ENCODE data around the gene GSTCD. TPM values are rescaled to one million over a fixed set of nuclear protein-coding genes. Genes with fewer than 3 reads are reported as not detected.

GSTCD gene
- total RNA-seq, 1 experiment from 2014 or later, result 21.7 TPM

- ATAC-seq (no peak), DNase-seq (ENCODE audit: low spot score) (no peak)
- Mint-ChIP-seq H3K4me1 (no peaks in the 10 kb centered on the region), H3K4me3 (no peak overlapping the region), H3K9me3 (no peaks in the 10 kb centered on the region; the same call in 1 of the 2 replicates), H3K27me3 (ENCODE audit: low read depth) (no peaks in the 10 kb centered on the region; the same call in 1 of the 2 replicates), H3K27ac (no peak overlapping the region), H3K36me3 (0 out of 2 replicates have a peak, but pooled peaks cover 3% of the 10 kb centered on the region)
- POLR2A ChIA-PET, result no interaction called here
- CTCF ChIA-PET, result no interaction called here
- TF ChIP-seq ZNF532 (CRISPR knock-in tag; IDR thresholded peaks at IDR 0.05; ENCODE audit: borderline replicate concordance), result no peak
Observed at GRCh38 chr4:105780176-105780575, 71.6 kb downstream of the GSTCD start.

DNA sequence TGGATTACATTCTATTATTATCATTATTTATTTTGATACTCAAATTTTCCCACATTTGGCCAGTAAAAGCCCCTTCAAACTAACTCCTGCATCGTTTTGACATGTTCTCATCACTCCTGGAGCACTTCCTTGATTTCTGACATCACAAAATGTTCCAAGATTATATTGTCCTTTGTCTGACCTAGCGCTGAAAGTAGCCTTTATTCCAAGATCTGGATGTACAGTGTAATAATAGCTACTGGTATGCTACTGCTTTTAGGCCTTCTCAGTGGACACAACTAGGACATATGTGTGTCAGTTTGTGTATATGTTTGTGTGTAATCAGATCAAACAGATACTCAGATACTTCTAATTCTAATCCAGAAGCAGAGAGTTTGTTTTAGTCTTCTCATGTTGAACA, 76.2 kb downstream of the GSTCD start:
- H3K9me3 Mint-ChIP-seq, result no peaks in the 10 kb centered on the region
- ATAC-seq (no peak), DNase-seq (ENCODE audit: low spot score) (no peak)
- H3K4me3 Mint-ChIP-seq, result no peak overlapping the region
- no peaks in the 10 kb centered on the region for H3K4me1 Mint-ChIP-seq
- POLR2A ChIA-PET, result no interaction called here
- no peak overlapping the region for H3K27ac Mint-ChIP-seq
- H3K36me3 Mint-ChIP-seq, result no peaks in the 10 kb centered on the region
- H3K27me3 Mint-ChIP-seq (ENCODE audit: low read depth), result no peaks in the 10 kb centered on the region
- TF ChIP-seq, protein P1, sequence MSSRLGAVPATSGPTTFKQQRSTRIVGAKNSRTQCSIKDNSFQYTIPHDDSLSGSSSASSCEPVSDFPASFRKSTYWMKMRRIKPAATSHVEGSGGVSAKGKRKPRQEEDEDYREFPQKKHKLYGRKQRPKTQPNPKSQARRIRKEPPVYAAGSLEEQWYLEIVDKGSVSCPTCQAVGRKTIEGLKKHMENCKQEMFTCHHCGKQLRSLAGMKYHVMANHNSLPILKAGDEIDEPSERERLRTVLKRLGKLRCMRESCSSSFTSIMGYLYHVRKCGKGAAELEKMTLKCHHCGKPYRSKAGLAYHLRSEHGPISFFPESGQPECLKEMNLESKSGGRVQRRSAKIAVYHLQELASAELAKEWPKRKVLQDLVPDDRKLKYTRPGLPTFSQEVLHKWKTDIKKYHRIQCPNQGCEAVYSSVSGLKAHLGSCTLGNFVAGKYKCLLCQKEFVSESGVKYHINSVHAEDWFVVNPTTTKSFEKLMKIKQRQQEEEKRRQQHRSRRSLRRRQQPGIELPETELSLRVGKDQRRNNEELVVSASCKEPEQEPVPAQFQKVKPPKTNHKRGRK (CRISPR knock-in tag; IDR thresholded peaks at IDR 0.05; ENCODE audit: borderline replicate concordance), result no peak
- TF ChIP-seq MYBL2 (CRISPR knock-in tag; IDR thresholded peaks at IDR 0.05), result no peak
- TF ChIP-seq ARID4B (CRISPR knock-in tag; IDR thresholded peaks at IDR 0.05; ENCODE audit: borderline replicate concordance), result no peak
- TF ChIP-seq OVOL2 (CRISPR knock-in tag; IDR thresholded peaks at IDR 0.05; ENCODE audit: borderline replicate concordance), result no peak
- TF ChIP-seq ZNF138 (CRISPR knock-in tag; conservative IDR thresholded peaks at IDR 0.05), result no peak
- no peak for TF ChIP-seq KAT7 (CRISPR knock-in tag; IDR thresholded peaks at IDR 0.05; ENCODE audit: borderline replicate concordance)
- TF ChIP-seq, protein P2, sequence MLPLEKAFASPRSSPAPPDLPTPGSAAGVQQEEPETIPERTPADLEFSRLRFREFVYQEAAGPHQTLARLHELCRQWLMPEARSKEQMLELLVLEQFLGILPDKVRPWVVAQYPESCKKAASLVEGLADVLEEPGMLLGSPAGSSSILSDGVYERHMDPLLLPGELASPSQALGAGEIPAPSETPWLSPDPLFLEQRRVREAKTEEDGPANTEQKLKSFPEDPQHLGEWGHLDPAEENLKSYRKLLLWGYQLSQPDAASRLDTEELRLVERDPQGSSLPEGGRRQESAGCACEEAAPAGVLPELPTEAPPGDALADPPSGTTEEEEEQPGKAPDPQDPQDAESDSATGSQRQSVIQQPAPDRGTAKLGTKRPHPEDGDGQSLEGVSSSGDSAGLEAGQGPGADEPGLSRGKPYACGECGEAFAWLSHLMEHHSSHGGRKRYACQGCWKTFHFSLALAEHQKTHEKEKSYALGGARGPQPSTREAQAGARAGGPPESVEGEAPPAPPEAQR (CRISPR knock-in tag; IDR thresholded peaks at IDR 0.05), result no peak
- no peak for TF ChIP-seq ATF1 (CRISPR knock-in tag; IDR thresholded peaks at IDR 0.05)
- no peak for TF ChIP-seq ZBTB21 (CRISPR knock-in tag; IDR thresholded peaks at IDR 0.05; ENCODE audit: borderline replicate concordance)
- no peak for TF ChIP-seq ZNF423 (CRISPR knock-in tag; IDR thresholded peaks at IDR 0.05)
- no peak for TF ChIP-seq TEAD1 (CRISPR knock-in tag; IDR thresholded peaks at IDR 0.05)
- TF ChIP-seq ATF2 (CRISPR knock-in tag; IDR thresholded peaks at IDR 0.05; ENCODE audit: borderline replicate concordance, low read depth), result no peak
- TF ChIP-seq E2F4 (CRISPR knock-in tag; IDR thresholded peaks at IDR 0.05; ENCODE audit: borderline replicate concordance, low read depth), result no peak
- TF ChIP-seq ESRRA (CRISPR knock-in tag; IDR thresholded peaks at IDR 0.05; ENCODE audit: borderline replicate concordance), result no peak
- no peak for TF ChIP-seq ZBTB43 (CRISPR knock-in tag; IDR thresholded peaks at IDR 0.05)
- TF ChIP-seq SP1 (CRISPR knock-in tag; conservative IDR thresholded peaks at IDR 0.05), result no peak
- no peak for TF ChIP-seq CDX4 (CRISPR knock-in tag; IDR thresholded peaks at IDR 0.05; ENCODE audit: borderline replicate concordance)
- CTCF ChIA-PET, result no interaction called here

Data from WTC11 (cell line).